ENCODE data around the gene LIN9. TPM values are rescaled to one million over a fixed set of nuclear protein-coding genes. Genes with fewer than 3 reads are reported as not detected.

LIN9 gene
- total and polyA plus RNA-seq, 10 of the 15 experiments (the other 5 are each of a cell fraction or from before 2014, with no cell fraction given), result 5.9 to 13.5 (median 8.3) TPM

DNA sequence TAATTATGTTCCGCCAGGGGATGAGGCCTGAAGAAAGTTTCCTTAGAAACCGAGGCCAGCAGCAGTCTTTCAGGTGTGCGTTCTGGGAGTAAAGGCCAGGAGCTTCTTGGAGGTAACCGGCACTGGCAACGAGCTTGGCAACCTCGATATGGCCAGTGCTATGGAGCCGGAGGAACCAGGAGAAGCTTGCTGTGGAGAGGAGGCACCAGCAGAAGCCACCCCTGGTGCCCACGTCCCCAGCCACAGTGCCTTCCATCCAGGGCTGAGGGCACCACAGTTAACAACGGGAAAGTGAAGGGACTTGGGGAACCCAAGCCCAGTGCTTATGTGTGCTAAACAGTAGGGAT lies 41.5 kb upstream of the LIN9 start:
- ChIA-PET POLR2A (no interaction called here), CTCF (interaction anchor here (1.0 to 1.1 kb wide), 2 partner anchors 18 to 258 kb away, joined by 4 read pairs; no protein-coding TSS in a partner anchor), RAD21 (ENCODE audit: unreplicated experiment) (no interaction called here), SMC1A (ENCODE audit: uncharacterized antibody, unreplicated experiment) (no interaction called here)
- Histone ChIP-seq H3K27me3 (replicated peaks in 1 of 2; ENCODE audit: control insufficient read depth in 2 of 2, insufficient read depth in 2 of 2, low read length in 1 of 2) (no peaks in the 10 kb centered on the region), H2AFZ (ENCODE audit: control insufficient read depth, low read depth, low read length) (peak overlapping the region; percentile 72), H3K4me2 (ENCODE audit: control insufficient read depth, insufficient read depth) (peak overlapping the region; percentile 12), H3K4me1 (ENCODE audit: control insufficient read depth, insufficient read depth, low read length) (peaks cover 19% of the 10 kb centered on the region), H3K36me3 (ENCODE audit: control insufficient read depth in 2 of 2, insufficient read depth in 2 of 2, low read length in 1 of 2) (peaks cover 0 to 2% of the 10 kb centered on the region in 2 experiments; a peak in 1 of 4 replicates), H3K4me3 (no peak overlapping the region), H3K79me2 (ENCODE audit: control insufficient read depth, insufficient read depth, low read length) (no peaks in the 10 kb centered on the region), H4K20me1 (ENCODE audit: control insufficient read depth, insufficient read depth) (no peaks in the 10 kb centered on the region), H3K9me3 (replicated peaks; ENCODE audit: control insufficient read depth, insufficient read depth, low read length) (no peaks in the 10 kb centered on the region), H3K27ac (ENCODE audit: control insufficient read depth, insufficient read depth) (peak overlapping the region; percentile 36), H3K9ac (ENCODE audit: control insufficient read depth, insufficient read depth, low read length) (peak overlapping the region; percentile 32; the same call in 1 of the 2 replicates)
- no TSS peak for BruUV-seq (replicated peaks)
- FAIRE-seq, result no peak
- in situ Hi-C loops (cut with MboI), result no loop called here
- ATAC-seq, result no peak
- intact Hi-C loops (cut with micrococcal nuclease; ENCODE audit: unreplicated experiment), result no loop called here
- 28% methylated on average over 9 of the region's 9 CpGs for WGBS (ENCODE audit: insufficient coverage, insufficient replicate concordance, low lambda C conversion rate, missing lambda C conversion rate)
- no peak for DNase-seq (ENCODE audit: low read depth, low spot score)
- TF ChIP-seq TBL1XR1 (IDR thresholded peaks at IDR 0.05; ENCODE audit: low read depth, low read length), result no peak
- no peak for TF ChIP-seq YBX1 (IDR thresholded peaks at IDR 0.05)
- no peak for TF ChIP-seq POLR2A (IDR thresholded peaks at IDR 0.05; ENCODE audit: low read depth, low read length)

DNA sequence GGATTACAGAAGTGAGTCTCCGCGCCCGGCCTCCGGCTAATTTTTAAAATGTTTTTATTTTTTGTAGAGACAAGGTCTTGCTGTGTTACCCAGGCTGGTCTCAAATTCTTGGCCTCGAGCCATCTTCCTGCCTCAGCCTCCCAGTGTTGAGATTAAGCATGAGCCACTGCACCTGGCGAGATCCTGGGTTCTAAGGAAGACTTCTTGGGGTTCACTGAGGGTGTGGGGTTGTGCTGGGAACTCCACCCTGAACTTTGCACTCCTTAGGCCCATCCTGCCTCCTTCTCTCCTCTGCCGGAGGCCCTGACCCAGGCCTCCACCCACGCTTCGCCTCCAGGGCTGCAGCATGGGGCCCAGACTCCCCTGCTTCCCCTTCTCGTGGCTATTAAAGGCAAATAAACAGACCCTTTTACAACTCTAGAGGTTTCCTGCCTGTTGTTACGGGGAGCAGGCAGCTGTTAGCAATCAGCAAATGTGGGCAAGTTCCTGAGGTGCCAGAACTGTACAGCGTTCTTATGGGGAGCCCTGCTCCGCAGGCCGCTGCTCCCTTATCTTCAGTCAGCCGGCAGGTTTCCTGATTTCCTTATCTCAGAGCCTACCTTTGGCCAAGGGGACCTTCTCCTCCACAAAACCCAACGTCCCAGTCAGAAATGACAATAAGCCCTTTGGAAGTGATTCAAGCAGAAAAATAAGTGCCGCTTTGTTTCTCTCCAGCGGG lies 41.0 kb upstream of the LIN9 start:
- ChIA-PET CTCF (interaction anchor here (1.1 kb wide), 1 partner anchor 259 kb away, joined by 4 read pairs; no protein-coding TSS in a partner anchor), RAD21 (ENCODE audit: unreplicated experiment) (no interaction called here), POLR2A (no interaction called here), SMC1A (ENCODE audit: uncharacterized antibody, unreplicated experiment) (interaction anchor here (1.0 kb wide), 1 partner anchor 55 kb away, joined by 3 read pairs; no protein-coding TSS in a partner anchor)
- Histone ChIP-seq H3K4me2 (ENCODE audit: control insufficient read depth, insufficient read depth) (peak overlapping the region; percentile 12), H3K27me3 (replicated peaks in 1 of 2; ENCODE audit: control insufficient read depth in 2 of 2, insufficient read depth in 2 of 2, low read length in 1 of 2) (no peaks in the 10 kb centered on the region), H3K4me1 (ENCODE audit: control insufficient read depth, insufficient read depth, low read length) (peaks cover 18% of the 10 kb centered on the region), H3K36me3 (ENCODE audit: control insufficient read depth in 2 of 2, insufficient read depth in 2 of 2, low read length in 1 of 2) (no peaks in the 10 kb centered on the region), H3K27ac (ENCODE audit: control insufficient read depth, insufficient read depth) (peak overlapping the region; percentile 36), H4K20me1 (ENCODE audit: control insufficient read depth, insufficient read depth) (no peaks in the 10 kb centered on the region), H2AFZ (ENCODE audit: control insufficient read depth, low read depth, low read length) (peak overlapping the region; percentile 72), H3K9ac (ENCODE audit: control insufficient read depth, insufficient read depth, low read length) (peak overlapping the region; percentile 32; the same call in 1 of the 2 replicates), H3K9me3 (replicated peaks; ENCODE audit: control insufficient read depth, insufficient read depth, low read length) (no peaks in the 10 kb centered on the region), H3K4me3 (no peak overlapping the region), H3K79me2 (ENCODE audit: control insufficient read depth, insufficient read depth, low read length) (no peaks in the 10 kb centered on the region)
- intact Hi-C loops (cut with micrococcal nuclease; ENCODE audit: unreplicated experiment) (no loop called here), in situ Hi-C loops (cut with MboI) (no loop called here)
- FAIRE-seq (peak; percentile 18), ATAC-seq (peak; percentile 15; the same call in 1 of the 3 replicates), DNase-seq (ENCODE audit: low read depth, low spot score) (no peak)
- 14% methylated on average over 15 of the region's 18 CpGs for WGBS (ENCODE audit: insufficient coverage, insufficient replicate concordance, low lambda C conversion rate, missing lambda C conversion rate)
- no TSS peak for BruUV-seq (replicated peaks)
- TF ChIP-seq ZNF384 (IDR thresholded peaks at IDR 0.05; ENCODE audit: borderline replicate concordance, low read depth, low read length) (no peak), ASH2L (IDR thresholded peaks at IDR 0.05; ENCODE audit: borderline replicate concordance, low read depth) (0 out of 2 replicates have a peak, but pooled peaks have one; percentile 34), POLR2AphosphoS2 (IDR thresholded peaks at IDR 0.05; ENCODE audit: low read depth, low read length) (no peak), CREB1 (IDR thresholded peaks at IDR 0.05; ENCODE audit: low read depth) (0 out of 2 replicates have a peak, but pooled peaks have one; percentile 5), KLF5 (IDR thresholded peaks at IDR 0.05; ENCODE audit: partially characterized antibody) (no peak), CBX3 (IDR thresholded peaks at IDR 0.05; ENCODE audit: borderline replicate concordance, low read depth) (no peak), ZNF622 (IDR thresholded peaks at IDR 0.05) (no peak), MXI1 (IDR thresholded peaks at IDR 0.05; ENCODE audit: low read depth, low read length) (no peak), CREM (IDR thresholded peaks at IDR 0.05; ENCODE audit: low read depth) (peak; percentile 37; the same call in 1 of the 2 replicates), POU2F2 (IDR thresholded peaks at IDR 0.05; ENCODE audit: borderline replicate concordance, low read depth, low read length) (0 out of 3 replicates have a peak, but pooled peaks have one; percentile 22), BCL11A (IDR thresholded peaks at IDR 0.05; ENCODE audit: low read depth, low read length) (no peak)
- TF ChIP-seq, protein P1, sequence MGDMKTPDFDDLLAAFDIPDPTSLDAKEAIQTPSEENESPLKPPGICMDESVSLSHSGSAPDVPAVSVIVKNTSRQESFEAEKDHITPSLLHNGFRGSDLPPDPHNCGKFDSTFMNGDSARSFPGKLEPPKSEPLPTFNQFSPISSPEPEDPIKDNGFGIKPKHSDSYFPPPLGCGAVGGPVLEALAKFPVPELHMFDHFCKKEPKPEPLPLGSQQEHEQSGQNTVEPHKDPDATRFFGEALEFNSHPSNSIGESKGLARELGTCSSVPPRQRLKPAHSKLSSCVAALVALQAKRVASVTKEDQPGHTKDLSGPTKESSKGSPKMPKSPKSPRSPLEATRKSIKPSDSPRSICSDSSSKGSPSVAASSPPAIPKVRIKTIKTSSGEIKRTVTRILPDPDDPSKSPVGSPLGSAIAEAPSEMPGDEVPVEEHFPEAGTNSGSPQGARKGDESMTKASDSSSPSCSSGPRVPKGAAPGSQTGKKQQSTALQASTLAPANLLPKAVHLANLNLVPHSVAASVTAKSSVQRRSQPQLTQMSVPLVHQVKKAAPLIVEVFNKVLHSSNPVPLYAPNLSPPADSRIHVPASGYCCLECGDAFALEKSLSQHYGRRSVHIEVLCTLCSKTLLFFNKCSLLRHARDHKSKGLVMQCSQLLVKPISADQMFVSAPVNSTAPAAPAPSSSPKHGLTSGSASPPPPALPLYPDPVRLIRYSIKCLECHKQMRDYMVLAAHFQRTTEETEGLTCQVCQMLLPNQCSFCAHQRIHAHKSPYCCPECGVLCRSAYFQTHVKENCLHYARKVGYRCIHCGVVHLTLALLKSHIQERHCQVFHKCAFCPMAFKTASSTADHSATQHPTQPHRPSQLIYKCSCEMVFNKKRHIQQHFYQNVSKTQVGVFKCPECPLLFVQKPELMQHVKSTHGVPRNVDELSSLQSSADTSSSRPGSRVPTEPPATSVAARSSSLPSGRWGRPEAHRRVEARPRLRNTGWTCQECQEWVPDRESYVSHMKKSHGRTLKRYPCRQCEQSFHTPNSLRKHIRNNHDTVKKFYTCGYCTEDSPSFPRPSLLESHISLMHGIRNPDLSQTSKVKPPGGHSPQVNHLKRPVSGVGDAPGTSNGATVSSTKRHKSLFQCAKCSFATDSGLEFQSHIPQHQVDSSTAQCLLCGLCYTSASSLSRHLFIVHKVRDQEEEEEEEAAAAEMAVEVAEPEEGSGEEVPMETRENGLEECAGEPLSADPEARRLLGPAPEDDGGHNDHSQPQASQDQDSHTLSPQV (IDR thresholded peaks at IDR 0.05), result no peak

Data from GM12878 (cell line).